Fibroblast of lung (primary cell): Measurements from ENCODE around the gene GK2.

Source experiments
- EZH2 ChIP-seq: IDR thresholded peaks from 2 replicates; pipeline ENCODE4 v1.5.1; 2012; ENCODE audit warnings: low read length, control low read depth, mild to moderate bottlenecking; ENCODE audit errors: missing control alignments
- TF ChIP-seq, protein P1 (sequence below), 2 donors: IDR thresholded peaks in 1 of 2; conservative IDR thresholded peaks in 1 of 2; 1 replicate in 1 of 2; 2 replicates in 1 of 2; pipeline ENCODE4 v1.5.1; 2011 to 2012; ENCODE audit warnings: low read length in 2 of 2, control low read depth in 1 of 2, inconsistent platforms in 1 of 2, low read depth in 1 of 2, mild to moderate bottlenecking in 1 of 2

DNA sequence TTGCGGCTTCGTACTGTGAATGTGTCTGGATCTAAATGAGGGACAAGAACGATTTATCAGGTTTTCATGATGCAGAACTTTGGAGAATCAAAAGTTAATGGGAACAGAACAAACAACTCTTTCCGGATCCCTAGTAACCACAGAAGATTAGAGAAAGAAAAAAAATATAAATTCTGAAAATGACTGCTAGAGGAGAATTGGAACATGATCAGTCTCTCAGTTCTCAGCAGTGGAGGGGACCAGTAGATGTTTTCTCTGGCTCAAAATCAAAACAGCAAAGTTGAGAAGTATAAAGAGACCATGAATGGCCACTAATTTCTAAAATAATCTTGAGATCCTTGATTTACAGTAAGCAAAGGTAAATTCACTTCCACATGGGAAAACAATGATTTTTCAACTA, 38.1 kb upstream of the GK2 start:
- TF ChIP-seq, protein P1, sequence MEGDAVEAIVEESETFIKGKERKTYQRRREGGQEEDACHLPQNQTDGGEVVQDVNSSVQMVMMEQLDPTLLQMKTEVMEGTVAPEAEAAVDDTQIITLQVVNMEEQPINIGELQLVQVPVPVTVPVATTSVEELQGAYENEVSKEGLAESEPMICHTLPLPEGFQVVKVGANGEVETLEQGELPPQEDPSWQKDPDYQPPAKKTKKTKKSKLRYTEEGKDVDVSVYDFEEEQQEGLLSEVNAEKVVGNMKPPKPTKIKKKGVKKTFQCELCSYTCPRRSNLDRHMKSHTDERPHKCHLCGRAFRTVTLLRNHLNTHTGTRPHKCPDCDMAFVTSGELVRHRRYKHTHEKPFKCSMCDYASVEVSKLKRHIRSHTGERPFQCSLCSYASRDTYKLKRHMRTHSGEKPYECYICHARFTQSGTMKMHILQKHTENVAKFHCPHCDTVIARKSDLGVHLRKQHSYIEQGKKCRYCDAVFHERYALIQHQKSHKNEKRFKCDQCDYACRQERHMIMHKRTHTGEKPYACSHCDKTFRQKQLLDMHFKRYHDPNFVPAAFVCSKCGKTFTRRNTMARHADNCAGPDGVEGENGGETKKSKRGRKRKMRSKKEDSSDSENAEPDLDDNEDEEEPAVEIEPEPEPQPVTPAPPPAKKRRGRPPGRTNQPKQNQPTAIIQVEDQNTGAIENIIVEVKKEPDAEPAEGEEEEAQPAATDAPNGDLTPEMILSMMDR (conservative IDR thresholded peaks at IDR 0.05 in 1 of 2, IDR thresholded peaks at IDR 0.05 in 1 of 2; ENCODE audit: low read depth in 1 of 2, low read length in 2 of 2): no peak
- no peak for TF ChIP-seq EZH2
